HG03469 (cell line): ENCODE data around the gene MYT1.
A peak's percentile ranks its signal among the peaks of the same experiment; 100 is the strongest.

Experiments used
- ATAC-seq: cut with Tn5 transposase; IDR thresholded peaks from one replicate; pipeline ENCODE4 v1.9.1; 2021; ENCODE audit warnings: mild to moderate bottlenecking, moderate library complexity, moderate number of reproducible peaks; ENCODE audit not compliant: unreplicated experiment

The MYT1 gene

GRCh38 chr20:64242797-64243475, 78.7 kb downstream of the MYT1 start:
- no peak for ATAC-seq

DNA sequence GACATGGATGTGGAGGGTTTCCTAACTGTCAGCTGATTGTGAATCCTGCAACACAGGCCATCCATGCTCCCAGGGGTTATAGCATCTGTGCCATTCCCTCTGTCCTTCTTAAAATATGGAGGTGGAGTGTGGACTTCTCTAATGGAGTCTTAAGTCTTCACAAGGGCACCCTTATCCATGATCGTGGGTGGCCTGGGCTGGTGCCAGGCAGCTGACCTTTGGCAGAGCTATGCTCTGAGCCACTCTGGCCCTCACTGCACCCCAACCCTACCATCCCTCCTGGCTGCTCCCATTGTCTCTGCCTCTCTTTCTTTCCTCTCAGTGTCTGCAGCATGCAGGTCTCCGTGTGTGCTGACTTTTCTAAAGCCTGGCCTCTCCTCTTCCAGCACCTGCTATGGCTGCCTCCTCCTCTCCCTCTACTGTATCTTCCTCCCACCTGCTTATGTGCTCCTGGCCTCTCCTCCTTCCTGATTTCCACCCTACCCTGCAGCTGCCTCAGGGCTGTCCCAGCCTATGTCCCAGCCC, 80.1 kb downstream of the MYT1 start:
- no peak for ATAC-seq

- ATAC-seq = no peak
Observed at GRCh38 chr20:64244870-64245603, 80.8 kb downstream of the MYT1 start.

DNA sequence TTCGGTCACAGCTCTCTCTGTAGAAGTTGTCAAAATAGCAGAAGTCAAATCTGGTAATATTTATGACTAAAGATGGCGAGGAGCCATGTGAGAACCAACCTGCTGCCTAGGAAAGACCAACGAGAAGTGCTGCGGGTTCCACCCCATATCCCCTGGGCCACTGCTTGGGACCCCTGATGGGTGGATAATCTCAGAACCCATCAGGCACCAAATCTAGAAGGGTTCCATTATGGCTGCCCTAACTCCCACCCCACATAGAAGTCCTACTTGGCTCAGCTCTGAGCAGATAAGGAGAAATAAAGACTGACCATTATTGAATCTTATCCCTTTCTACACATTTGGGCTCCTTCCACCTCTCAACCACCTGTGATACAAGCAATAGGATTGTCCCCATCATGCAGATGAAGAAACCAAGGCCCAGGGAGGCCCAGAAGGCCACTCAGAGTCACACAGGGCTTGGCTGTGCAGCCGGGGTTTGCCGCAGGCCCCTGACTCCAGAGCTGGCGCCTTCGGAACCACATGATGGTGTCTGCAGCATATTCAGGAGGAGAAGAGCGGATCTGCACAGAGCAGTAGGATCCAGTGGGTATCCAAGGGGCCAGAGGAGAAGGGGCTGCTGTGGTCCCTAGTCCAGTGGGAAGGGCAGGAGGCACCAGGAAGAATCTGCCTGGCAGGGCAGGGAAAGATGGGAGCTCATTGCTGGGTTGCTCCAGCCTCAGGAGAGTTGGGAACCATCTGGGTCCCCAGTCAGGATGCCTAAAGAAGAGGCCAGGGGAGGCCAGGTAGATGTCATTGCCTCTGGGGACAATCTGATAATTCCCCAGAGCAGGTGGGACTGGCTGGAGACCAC, 81.7 kb downstream of the MYT1 start:
- ATAC-seq = no peak

- no peak for ATAC-seq
Observed at GRCh38 chr20:64246616-64247306, 82.5 kb downstream of the MYT1 start.

GRCh38 chr20:64247307-64247618, 83.0 kb downstream of the MYT1 start:
- no peak for ATAC-seq

DNA sequence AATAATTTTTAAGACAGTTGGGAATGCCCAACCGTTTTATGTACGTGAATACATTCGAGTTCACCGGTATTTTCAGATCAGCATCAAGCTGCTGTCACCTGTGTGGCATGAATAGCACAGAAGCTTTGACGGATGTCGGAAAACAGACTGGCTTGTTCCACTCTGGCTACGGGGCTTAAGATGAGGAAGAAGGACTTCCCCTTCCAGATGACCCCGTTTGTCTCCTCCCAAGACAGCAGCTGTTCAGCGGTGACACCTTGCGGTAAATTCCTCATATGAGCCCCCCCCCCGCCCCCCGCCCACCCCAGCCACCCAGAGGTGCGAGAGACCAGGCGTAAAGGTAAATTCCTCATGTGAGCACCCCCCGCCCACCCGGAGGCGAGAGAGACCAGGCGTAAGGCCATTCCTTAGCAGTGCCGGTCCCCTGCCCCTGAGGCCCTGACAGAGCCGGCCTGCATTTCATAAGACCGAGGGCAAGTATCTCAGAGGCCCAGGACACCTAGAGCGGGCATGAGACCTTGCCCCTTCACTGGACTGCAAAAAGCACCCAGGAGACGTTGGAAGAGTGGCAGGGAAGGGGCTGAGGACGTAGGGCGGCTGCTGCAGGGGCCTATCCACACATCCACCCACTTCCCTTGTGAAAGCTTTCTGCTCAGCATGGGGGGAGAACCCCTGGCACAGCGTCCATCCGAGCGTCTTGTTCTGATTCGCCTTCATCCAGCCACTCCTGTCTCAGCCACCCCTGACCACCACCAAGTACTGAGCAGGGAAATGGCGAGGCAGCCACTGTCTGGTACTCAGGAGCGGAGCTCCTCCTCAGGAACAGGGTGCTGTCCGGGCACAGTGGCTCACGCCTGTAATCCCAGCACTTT, 84.0 kb downstream of the MYT1 start:
- no peak for ATAC-seq

DNA sequence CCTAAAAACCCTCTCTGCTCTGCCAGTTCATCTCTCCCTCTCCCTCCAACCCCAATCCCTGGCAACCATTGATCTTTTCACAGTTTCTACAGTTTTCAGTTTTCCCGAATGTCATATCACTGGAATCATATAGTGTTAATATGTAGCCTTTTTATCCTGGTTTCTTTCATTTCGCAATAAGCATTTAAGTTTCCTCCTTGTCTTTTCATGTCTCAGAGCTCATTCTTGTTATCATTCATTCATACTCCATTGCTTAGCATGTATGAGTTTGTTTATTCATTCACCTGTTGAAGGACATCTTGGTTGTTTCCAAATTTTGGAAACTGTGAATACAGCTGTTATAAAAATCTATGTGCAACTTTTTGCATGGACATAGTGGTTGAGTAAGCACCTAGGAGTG, 85.8 kb downstream of the MYT1 start:
- no peak for ATAC-seq

- no peak for ATAC-seq
Observed at GRCh38 chr20:64253000-64253383, 88.7 kb downstream of the MYT1 start.

GRCh38 chr20:64253443-64253842, 89.2 kb downstream of the MYT1 start:
- no peak for ATAC-seq

DNA sequence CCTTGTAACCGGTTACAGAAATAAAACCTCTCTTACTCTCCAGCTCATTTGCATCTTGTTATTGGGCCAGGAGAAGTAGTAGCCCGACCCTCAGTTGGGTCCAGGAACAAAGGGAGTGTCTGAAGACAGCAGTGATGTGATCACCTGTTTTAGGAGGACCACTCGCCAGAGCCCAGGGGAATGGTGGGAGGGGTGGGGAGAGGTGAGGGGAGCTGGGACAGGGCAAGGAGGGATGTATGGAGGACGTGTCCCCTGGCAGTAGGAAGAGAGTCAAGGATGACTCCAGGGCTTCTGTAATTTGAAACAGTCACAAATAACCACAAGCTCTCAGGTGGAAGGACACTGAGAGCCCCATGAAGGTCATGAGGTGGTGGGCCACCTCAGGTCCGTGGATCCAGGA, 89.9 kb downstream of the MYT1 start:
- ATAC-seq = no peak

DNA sequence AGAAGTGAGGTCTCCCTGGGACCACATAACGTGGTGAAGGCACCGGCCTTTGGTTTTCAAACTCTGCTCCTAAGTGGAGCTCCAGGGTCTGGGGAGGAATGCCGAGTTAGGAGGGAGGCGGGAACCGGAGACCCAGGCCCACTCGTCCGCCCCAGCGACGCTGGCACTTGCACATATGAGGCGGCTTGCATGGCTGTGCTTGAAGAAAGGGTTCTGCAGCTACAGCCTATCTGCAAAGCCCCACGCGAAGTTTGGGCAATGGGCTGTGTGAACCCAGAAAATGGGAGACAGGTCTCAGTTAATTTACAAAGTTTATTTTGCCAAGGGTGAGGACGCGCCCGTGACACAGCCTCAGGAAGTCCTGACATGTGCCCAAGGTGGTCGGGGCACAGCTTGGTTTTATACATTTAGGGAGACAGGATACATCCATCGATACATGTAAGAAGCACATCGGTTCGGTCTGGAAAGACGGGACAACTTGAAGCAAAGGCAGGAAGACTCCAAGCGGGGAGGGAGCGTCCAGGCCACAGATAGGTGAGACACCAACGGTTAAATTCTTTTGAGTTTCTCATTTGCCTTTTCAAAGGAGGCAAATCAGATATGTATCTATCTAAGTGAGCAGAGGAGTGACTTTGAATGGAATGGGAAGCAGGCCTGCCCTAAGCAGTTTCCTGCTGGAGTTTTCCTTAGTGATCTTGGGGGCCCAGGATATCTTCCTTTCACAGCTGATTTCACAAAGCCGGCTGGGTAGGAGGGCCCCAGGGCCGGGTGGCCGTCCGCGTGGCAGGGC, 90.5 kb downstream of the MYT1 start:
- no peak for ATAC-seq

DNA sequence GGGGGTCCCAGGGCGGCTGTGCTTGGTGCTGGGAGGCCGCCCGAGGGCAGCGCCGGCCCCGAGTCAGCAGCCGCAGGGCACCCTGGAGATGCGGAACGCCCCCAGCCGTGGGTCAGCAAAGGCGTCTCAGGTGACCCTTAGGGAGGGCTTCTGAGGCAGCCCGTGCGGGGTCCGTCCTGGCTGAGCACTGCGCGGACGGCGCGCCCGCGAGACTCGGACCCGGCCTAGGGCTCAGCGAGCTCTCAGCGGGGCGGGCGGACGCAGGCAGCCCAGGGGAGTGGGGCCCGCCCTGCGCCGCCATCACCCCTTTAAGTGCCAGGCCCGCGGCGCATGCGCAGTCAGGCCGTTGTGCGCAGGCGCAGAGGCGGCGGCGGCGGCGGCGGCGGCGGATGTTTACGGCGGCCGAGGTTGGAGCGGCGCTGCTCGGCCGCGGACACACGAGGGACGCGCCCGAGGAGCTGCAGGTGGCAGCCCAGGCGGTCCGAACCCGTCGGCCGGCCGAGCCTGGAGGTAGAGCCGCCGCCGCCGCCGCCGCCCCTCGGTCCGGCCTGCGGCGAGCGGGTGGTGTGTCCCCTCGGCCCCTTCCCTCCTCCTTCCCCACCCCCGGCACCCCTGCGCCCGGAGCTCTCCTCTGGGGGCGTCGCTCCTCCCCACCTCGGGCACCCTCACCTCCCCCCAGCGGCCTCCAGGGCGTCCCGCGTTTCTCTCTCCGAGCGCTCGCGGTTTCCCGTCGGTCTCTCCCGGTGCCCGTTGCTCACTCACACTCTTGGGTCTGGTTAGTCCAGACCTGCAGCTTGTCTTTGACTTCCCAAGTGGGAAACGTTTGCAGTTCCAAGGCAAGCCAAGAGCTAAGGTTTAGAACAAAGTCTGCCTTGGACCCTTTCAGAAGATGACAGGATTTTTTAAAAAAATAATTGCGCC, 91.4 kb downstream of the MYT1 start, which contains the start of gene PCMTD2:
TSS of gene PCMTD2 (plus strand) at position 388 of the 921 bp plus-strand sequence. CDS start 4,218 bp downstream, outside the sequence.
- ATAC-seq = peak; percentile 49

DNA sequence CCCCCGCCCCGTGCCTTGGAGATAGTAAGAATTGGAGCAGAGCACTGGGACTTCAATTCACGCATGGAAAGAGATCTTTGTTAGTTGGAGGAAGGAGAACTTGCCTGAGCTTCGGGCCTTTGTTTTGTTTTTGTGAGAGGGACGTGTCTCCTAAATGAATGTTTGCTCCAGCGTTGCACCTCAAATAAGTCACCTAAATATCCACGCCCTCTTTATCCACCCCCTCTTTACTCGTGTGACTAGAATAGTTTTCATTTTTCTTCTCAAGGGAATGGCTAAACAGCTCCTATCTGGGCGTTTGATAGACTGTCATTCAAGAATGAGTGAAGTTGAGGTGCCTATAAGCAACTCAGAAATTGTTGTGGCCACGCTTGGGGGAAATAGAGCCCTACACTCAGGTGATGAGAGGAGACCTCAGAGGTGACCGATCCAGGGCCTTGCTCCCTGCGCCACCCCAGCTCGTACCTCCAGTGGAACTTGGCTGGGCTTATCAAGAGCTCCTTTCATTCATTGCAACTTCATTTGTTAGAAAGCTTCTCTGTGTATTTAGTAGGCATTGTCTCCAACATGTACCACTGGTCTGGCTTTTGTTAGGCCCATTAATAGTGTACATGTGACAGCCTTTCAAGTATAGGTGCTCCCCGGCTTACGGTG, 92.2 kb downstream of the MYT1 start:
- ATAC-seq = no peak

DNA sequence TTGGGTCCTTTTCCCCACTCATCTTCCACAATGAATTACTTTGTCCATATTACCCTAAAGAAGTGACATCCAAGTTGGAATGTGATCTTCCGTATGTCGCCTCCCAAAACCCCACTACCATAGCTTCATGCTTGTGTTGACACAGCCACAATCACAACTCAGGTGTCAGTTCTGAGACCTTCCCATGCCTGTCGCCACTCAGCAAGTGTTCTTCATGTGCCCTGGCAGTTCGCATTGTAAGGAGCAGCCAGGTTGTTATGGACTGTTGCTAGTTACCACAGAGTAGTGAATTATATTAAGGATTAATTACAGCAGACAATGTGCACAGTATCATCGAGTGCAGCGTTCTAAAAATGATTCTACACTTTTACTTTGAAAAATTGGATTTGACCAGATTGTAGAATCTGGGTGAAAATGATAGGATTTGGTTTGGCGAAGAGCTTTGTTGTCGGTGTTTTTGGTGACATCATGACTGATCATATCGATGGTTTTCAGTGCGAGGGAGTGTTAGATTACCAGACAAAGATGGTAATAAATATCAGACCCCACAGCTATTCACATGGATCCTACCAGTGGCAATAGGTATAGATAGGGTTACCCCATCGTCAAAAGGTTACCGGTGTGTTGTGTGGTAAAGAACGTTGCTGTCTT, 93.0 kb downstream of the MYT1 start:
- ATAC-seq = no peak

- no peak for ATAC-seq
Observed at GRCh38 chr20:64258071-64258823, 94.0 kb downstream of the MYT1 start.
